SK-N-SH (cell line): Measurements from ENCODE around the gene INS.

ENCODE experiments used
- CHD2 ChIP-seq: fragments of 150-350 bp; IDR thresholded peaks from 2 replicates; pipeline ENCODE4 v1.6.1; 2018; ENCODE audit warnings: low read length; ENCODE audit not compliant: partially characterized antibody
- EP300 ChIP-seq, 2 experiments: IDR thresholded peaks; 2 replicates each; pipeline versions ENCODE4 v1.4.0 to v1.6.1; 2012; ENCODE audit warnings: borderline replicate concordance in 1 of 2, low read depth in 1 of 2, low read length in 1 of 2
- POLR2AphosphoS5 ChIP-seq: IDR thresholded peaks from 2 replicates; pipeline ENCODE4 v1.6.1; 2012; ENCODE audit warnings: low read depth, low read length
- TCF12 ChIP-seq: IDR thresholded peaks from 2 replicates; pipeline ENCODE4 v1.4.0; 2012
- TF ChIP-seq, protein P1 (sequence below): fragments of 200-600 bp; sonication (generic); IDR thresholded peaks from 2 replicates; pipeline ENCODE4 v1.6.1; 2017; ENCODE audit warnings: antibody characterized with exemption, mild to moderate bottlenecking, moderate library complexity
- TF ChIP-seq, protein P2 (sequence below): IDR thresholded peaks from 2 replicates; pipeline ENCODE4 v1.4.0; 2012; ENCODE audit warnings: low read depth
- TF ChIP-seq, protein P3 (sequence below): IDR thresholded peaks from 2 replicates; pipeline ENCODE4 v1.4.0; 2012; ENCODE audit warnings: low read depth, borderline replicate concordance
- TF ChIP-seq, protein P4 (sequence below): IDR thresholded peaks from 2 replicates; pipeline ENCODE4 v1.6.1; 2012; ENCODE audit warnings: mild to moderate bottlenecking, low read depth, low read length, moderate library complexity

DNA sequence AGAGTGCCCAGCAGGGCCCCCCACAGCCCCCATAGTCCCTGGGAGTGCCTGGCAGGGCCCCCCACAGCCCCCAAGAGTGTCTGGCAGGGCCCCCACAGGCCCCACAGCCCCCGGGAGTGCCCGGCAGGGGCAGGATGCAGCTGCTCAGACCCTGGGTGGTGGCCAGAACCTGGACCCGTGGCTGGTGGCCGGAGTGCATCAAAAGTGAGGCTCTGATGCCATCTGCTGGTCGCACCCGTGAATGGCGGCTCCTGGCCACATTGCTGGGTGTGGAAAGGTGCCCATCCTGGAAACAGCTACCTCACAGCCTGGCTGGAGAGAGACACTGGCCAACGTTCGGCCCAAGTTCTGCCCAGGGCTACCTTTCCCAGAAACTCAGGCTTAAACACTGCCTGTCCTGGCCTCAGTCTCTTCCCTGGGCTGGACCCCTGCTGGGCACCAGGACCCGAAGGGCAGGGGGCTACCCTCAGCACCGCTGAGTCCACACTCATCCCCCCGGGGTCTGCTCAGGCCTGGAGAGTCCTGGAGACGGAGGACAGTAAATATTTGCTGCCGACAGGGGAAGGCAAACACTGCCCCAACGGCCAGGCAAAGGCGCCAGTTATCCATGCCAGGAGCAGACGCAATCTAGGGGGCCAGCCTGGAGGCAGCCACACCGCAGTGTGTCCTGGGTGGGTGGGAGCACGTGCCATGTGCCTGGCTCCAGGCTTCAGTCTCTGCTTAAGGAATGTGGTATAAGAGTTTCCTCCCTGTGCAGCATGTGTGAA, 4.4 kb downstream of the INS start:
- TF ChIP-seq POLR2AphosphoS5 (no peak), CHD2 (peak; percentile 11), EP300 (IDR thresholded peaks at IDR 0.05; ENCODE audit: borderline replicate concordance in 1 of 2, low read depth in 1 of 2, low read length in 1 of 2) (no peak), TCF12 (no peak)
- TF ChIP-seq, protein P1, sequence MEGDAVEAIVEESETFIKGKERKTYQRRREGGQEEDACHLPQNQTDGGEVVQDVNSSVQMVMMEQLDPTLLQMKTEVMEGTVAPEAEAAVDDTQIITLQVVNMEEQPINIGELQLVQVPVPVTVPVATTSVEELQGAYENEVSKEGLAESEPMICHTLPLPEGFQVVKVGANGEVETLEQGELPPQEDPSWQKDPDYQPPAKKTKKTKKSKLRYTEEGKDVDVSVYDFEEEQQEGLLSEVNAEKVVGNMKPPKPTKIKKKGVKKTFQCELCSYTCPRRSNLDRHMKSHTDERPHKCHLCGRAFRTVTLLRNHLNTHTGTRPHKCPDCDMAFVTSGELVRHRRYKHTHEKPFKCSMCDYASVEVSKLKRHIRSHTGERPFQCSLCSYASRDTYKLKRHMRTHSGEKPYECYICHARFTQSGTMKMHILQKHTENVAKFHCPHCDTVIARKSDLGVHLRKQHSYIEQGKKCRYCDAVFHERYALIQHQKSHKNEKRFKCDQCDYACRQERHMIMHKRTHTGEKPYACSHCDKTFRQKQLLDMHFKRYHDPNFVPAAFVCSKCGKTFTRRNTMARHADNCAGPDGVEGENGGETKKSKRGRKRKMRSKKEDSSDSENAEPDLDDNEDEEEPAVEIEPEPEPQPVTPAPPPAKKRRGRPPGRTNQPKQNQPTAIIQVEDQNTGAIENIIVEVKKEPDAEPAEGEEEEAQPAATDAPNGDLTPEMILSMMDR: peak; percentile 73
- TF ChIP-seq, protein P2, sequence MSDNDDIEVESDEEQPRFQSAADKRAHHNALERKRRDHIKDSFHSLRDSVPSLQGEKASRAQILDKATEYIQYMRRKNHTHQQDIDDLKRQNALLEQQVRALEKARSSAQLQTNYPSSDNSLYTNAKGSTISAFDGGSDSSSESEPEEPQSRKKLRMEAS: no peak
- TF ChIP-seq, protein P3, sequence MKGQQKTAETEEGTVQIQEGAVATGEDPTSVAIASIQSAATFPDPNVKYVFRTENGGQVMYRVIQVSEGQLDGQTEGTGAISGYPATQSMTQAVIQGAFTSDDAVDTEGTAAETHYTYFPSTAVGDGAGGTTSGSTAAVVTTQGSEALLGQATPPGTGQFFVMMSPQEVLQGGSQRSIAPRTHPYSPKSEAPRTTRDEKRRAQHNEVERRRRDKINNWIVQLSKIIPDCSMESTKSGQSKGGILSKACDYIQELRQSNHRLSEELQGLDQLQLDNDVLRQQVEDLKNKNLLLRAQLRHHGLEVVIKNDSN: no peak
- TF ChIP-seq, protein P4, sequence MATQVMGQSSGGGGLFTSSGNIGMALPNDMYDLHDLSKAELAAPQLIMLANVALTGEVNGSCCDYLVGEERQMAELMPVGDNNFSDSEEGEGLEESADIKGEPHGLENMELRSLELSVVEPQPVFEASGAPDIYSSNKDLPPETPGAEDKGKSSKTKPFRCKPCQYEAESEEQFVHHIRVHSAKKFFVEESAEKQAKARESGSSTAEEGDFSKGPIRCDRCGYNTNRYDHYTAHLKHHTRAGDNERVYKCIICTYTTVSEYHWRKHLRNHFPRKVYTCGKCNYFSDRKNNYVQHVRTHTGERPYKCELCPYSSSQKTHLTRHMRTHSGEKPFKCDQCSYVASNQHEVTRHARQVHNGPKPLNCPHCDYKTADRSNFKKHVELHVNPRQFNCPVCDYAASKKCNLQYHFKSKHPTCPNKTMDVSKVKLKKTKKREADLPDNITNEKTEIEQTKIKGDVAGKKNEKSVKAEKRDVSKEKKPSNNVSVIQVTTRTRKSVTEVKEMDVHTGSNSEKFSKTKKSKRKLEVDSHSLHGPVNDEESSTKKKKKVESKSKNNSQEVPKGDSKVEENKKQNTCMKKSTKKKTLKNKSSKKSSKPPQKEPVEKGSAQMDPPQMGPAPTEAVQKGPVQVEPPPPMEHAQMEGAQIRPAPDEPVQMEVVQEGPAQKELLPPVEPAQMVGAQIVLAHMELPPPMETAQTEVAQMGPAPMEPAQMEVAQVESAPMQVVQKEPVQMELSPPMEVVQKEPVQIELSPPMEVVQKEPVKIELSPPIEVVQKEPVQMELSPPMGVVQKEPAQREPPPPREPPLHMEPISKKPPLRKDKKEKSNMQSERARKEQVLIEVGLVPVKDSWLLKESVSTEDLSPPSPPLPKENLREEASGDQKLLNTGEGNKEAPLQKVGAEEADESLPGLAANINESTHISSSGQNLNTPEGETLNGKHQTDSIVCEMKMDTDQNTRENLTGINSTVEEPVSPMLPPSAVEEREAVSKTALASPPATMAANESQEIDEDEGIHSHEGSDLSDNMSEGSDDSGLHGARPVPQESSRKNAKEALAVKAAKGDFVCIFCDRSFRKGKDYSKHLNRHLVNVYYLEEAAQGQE: no peak
